Frontal cortex (tissue), 4 donors: ENCODE data around the gene CYSRT1. TPM values are rescaled to one million over a fixed set of nuclear protein-coding genes. Genes with fewer than 3 reads are reported as not detected.
A peak's percentile ranks its signal among the peaks of the same experiment; 100 is the strongest.

Source experiments
- DNase-seq, 2 donors: peaks; one replicate each; pipeline ENCODE4 v3.0.0; 2012; ENCODE audit warnings: low spot score in 2 of 2
- FAIRE-seq: peaks from 2 replicates; lab custom pipeline; 2012; peaks lifted over from hg19 to GRCh38; lab: Jason Lieb, UNC
- total RNA-seq: library from RNA; depleted of rRNA; stranded (reverse); fragments of >200 nt; gene quantifications from one replicate; pipeline ENCODE4 v1.2.3, GENCODE V29; 2014
- donor health status: control.
- donor health status: control.
- donor health status: control.

The CYSRT1 gene
- total RNA-seq, 1 donor from 2014 or later = under 0.01 TPM

DNA sequence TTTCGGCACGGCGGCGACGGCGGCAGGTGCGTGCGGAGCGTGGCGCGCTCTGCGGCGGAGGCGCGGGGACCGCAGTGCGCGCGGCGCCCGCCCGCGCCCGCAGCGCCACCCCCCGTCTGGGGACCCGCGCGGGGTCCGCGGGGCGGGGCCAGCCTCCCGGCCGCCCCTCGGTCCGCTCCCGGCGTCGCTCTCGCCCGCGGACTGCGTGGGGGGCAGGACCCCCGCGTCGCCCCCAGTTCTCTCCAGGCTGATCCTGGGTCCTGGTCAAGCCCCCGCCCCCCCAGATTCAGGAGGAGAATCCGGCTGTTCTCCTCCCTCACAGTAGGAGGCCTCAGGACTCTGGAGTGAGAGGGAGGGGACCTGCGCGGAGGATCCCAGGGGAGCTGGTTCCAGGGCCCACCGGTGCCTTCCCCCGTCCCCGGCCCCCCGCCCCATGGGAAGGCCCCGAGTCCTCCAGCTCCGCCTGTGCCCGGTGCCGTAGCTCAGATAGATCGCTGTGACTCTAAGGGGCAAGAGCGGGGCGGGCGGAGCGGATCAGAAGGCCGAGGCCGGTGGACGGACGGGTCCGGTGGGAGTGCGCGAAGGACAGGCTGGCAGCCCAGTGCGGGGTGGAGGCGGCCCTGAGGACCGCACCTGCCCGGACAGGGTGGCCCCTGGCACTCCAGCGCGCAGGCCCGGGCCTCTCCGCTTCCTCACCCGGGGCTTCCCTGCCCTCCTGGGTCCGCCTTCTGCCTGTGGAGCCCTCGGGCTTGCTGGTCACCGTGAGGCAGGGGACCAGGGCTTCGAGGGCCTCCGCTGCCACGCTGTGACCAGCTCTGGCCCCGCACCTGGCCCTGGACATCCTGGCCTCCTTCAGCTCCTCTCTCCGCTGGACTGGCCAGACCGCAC lies 2.5 kb upstream of the CYSRT1 start, which contains the start of gene RNF208:
Gene RNF208, minus strand, starts transcription at position 51 of the 888 bp plus-strand sequence. CDS start 1,028 bp downstream, outside the sequence.
- DNase-seq = peak in 1 of 2 donors; percentile 67

DNA sequence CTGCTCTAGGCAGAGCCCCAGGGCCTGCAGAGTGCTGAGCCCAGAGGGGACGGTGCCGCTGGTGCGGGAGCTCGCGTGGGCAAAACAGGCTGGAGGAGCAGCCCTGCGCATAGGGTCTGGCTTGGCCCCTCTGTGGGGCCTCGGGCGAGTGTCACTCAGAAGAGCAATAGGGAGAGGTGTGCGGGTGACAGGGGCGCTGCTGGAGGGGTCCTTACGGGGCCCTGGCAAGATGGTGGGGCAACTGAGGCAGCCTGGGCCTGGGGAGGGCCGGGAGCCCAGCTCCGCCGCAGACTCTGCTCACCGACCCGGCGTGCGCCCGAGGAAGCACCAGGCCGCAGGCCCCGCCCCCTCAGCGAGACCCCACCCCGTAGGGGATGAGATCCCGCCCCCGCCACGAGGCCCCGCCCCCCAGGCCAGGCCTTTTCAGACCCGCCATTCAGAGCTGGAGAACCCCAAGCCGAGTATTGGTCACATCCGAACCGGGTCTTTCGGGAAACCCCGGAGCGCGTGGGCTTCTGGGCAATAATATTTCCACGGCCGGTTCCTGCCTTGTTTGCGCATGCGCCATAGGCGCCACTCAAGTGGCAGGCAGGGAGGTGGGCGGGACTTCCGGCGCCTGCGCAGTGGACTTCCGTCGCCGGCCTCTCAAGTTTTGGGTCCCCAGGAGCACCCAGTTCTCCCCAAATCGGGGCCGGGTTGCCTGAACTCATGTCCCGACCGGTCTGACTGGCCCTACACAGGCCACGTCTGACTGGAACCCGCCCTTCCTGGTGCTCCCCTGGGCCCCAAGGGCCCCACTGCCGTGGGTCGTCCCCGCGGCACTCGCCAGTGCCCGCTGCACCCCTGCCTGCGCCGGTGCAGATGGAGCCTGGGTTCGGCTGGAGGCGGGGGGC lies 1.6 kb upstream of the CYSRT1 start:
- DNase-seq (peak; percentile 99 to 100), FAIRE-seq (peak; percentile 23)

More for the DNA sequence above, 2.5 kb upstream of the CYSRT1 start, which contains the start of gene RNF208:
- no peak for FAIRE-seq

DNA sequence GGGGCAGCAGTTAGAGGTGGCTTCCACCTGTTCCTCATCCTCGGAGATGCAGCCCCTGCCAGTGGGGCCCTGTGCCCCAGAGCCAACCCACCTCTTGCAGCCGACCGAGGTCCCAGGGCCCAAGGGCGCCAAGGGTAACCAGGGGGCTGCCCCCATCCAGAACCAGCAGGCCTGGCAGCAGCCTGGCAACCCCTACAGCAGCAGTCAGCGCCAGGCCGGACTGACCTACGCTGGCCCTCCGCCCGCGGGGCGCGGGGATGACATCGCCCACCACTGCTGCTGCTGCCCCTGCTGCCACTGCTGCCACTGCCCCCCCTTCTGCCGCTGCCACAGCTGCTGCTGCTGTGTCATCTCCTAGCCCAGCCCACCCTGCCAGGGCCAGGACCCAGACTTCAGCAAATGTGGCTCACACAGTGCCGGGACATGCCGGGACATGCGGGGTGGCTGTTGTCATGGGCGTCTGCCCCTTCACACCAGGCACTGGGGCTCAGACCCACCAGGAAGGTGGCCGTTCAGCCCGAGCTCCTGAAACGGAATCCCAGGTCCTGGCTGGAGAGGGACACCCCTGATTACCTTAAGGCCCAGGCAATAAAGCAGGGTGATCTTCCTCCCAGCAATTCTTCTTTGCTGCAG lies 841 bp downstream of the CYSRT1 start:
- DNase-seq = no peak
- no peak for FAIRE-seq

DNA sequence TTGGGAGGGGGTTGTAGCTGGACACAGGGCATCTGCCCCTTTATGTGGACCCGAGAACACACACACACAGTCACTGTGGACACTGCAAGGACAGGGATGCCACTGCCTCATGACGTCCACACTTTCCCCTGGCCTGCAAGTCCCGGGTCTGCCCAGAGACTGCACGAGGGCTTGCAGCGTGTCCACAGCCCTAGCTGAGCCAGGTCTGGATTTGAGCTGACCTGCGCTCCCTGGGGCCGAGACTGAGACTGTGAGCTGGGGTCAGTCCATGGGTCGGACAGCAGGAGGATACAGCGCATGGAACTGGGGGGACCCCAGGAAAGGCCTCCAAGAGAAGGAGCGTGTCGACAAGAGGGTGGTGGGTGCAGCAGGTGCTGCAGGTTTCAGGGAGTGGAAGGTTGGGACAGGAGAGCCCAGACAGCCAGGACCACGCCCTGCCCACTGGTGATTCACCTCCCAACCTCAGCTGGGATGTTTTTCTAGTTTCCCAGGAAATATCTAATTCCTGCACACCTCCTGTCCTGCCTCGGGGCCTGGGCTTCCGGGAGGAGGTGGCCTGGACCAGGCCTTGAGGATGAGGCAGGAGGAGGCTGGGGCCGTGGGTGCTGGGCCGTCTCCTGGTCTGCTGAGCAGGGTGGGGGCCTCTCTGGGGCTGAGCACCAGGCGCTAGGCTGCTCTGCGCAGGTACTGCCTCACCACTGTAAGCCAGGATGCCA lies 1.5 kb downstream of the CYSRT1 start:
- DNase-seq (no peak), FAIRE-seq (no peak)

DNA sequence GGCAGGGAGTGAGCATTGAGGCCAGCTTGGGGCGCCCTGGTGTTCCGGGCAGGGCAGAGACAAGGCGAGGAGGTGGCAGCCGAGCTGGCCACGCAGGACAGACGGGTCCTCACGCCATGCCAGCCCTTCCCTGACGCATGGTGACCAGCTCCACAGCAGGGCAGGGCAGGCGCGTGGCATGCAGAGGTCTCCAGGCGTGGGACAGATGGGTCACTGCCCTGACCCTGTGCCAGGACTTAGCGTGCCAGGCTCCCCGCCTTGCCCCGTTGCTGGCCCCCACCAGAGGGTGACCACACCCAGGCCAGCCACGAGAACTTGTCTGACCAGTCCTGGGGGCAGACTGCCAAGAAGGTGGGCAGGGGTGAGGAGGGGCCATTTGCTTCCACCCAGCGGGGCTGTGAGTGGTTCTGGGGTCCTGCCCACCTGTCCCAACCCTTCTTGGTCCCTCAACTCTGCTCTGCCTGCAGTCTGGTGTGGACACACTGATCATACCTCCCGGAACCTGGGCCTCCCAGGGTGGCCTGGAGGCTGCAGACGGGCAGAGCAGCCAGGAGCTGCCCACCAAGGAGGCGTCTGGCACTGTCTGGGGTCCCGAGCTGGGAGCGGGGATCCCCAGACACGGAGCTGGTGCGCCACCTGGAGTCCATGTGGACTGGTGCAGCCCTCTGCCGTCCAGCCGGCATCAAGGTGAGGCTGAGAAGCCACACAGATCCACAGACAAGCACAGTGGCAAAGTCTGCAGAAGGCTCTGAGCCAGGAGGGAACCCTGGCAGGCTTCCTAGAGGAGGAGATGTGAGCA lies 2.3 kb downstream of the CYSRT1 start, which contains the start of gene RNF224:
Gene RNF224, plus strand, starts transcription at position 449 of the 799 bp plus-strand sequence. CDS start 834 bp downstream, outside the sequence.
- DNase-seq (peak; percentile 81 to 85), FAIRE-seq (no peak)

DNA sequence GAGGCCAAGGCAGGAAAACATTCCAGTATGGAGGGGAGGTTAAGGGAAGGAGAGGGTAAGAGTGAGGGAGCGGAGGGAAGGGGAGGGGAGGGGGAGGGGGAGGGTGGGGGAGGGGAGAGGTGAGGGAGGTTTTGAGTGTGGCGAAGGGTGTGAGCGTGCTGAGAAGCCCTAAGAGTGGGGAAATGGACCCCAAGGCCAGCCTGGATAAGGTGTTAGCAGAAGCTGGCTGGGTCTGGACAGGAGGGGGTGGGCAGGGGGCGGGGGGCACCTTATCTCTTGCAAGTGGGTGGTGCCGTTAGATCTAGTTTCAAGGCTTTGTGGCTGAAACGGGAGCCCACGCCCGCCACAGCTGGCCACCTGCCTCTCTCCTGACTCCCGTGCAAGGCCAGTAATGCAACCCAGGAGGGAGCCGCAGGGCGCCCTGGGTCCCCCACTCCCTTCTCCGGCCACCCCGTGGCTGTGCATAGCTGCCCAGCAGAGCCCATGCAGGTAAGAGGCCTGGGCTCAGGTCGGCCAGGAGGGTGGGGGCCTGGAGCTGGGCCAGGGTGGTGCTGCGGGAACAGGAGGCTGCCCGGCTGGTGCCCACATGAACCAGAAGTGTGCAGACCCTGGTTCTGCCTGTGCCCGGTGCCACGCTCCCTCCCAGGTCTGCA lies 3.0 kb downstream of the CYSRT1 start:
- no peak for DNase-seq
- FAIRE-seq = no peak

DNA sequence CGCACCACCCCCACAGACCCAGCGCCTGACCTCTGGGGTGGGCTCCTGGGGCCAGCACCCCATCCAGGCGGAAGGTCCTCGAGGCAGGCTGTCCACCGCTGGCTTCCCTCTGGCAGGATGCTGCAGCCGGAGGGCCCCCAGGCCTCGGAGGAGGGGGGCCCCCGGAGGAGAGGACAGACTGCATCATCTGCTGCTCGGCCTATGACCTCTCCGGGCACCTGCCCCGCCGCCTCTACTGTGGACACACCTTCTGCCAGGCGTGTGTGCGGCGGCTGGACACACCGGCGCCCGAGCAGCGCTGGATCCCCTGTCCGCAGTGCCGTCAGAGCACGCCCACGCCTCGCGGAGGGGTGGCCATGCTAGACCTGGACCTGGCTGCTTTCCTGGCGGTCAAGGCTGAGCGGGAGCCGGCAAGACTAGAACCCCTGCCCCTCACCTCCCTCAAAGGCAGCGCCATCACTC lies 3.6 kb downstream of the CYSRT1 start:
- no peak for FAIRE-seq
- no peak for DNase-seq

DNA sequence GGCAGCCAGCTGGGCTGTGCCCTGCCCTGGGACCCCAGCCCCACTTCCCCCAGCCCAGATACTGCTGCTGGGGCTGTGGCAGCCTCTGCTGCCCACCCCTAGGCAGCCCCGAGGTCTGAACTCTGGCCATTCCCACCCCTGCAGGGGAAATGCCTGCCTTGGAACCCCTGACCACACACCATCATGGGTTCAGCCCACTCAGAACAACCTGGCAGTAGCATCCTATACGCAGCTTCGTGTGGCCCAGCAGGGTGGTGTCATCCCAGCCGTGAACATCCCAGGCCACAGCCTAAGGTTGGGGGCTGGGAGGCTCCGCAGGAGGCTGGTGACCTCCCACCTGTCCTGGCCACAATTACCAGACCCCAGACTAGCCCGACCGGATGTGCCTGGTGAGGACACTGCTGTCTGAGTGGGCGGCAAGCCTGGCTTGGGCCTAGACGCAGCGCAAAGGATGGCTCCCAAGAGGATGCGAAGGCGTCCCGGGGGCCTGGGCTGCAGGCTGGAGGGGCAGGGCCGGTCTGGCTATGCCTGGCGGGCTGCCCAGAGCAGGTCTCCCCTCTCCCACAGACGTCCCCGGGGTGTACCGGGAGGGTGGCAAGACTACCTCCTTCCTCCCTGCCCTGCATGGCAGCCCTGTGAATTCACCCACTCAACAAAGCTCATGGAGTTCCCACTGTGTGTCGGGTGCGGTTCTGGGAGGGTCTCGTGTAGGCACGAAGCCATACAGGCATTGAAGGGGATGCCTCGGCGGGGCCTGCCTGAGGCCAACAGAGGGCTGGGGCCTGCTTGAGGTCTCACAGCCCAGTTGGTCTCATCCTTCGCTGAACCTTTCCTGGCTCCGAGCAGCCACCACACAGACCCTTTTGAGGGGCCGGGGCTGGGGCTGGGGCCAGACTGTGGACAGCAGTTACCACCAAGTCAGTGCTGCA lies 4.3 kb downstream of the CYSRT1 start:
- FAIRE-seq (no peak), DNase-seq (no peak)

DNA sequence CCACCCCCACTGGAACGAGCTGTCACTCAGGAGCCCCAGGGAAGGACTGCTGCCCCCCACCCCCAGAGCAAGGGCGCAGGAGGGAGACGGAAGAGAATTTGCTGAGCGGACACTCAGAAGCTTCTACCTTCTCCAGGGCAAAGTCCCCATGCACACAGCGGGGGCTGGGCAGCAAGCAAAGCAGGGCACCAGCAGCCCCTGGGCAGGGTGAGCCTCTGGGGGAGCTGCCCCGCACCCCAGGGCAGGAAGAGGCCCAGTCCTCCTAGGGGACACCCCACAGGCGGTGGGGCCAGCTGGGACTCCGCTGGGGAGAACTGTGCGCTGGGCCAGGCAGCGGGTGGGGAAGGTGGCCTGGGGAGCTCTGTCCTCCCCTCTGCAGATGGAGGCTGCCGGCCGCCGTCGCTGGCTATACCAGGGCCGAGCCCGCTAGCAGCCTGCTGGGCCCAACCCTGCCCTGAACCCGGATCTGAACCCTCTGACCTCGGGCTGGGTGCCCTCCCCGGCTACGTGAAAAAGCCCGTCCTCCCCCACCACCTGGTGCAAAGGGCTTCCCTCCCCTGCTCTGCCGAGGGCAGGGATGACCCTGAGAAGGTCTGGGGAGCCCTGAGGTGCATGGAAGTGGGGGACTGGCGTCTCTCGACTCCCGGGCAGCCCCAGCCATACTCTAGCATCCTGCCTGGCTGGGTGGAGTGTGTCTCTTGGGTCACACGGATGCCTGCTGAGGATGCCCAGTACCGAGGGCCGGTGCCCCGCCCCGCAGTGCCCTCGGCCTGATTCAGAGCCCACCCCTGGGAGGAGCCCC lies 5.1 kb downstream of the CYSRT1 start:
- no peak for DNase-seq
- FAIRE-seq = no peak

DNA sequence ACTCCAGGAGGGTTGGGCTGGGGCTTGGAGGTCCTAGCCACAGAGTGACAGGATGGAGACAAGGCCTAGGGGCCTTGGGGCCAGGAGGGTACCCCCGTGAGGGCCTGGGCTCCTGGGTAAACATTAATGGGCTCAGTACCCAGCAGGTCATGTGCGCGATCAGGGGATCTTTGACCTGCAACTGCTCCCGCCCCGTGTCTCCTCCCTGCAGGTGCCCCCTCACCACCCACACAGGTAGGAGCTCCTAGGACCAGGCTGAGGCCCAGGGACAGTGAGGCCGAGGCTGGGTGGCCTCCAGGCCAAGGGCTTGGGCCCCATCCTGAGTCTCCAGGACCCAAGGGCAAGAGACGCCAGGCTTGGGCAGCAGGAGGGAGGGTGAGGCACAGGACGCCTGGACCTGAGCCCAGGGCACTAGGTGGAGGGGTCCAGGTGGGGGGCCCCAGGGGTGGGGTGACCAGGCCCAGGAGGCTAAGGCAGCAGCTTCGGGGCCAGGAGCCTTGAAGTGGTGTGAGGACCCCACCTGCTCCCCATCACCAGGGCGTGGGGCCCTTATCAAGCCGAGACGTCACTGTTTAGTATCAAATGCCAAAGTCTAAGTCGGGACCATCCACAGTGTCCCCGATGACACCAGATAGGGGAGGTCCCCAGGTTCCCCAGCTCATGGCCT lies 5.9 kb downstream of the CYSRT1 start, which contains the start of gene SLC34A3:
Gene SLC34A3, plus strand, starts transcription at position 197 of the 667 bp plus-strand sequence. CDS start 802 bp downstream, outside the sequence.
- FAIRE-seq = no peak

DNA sequence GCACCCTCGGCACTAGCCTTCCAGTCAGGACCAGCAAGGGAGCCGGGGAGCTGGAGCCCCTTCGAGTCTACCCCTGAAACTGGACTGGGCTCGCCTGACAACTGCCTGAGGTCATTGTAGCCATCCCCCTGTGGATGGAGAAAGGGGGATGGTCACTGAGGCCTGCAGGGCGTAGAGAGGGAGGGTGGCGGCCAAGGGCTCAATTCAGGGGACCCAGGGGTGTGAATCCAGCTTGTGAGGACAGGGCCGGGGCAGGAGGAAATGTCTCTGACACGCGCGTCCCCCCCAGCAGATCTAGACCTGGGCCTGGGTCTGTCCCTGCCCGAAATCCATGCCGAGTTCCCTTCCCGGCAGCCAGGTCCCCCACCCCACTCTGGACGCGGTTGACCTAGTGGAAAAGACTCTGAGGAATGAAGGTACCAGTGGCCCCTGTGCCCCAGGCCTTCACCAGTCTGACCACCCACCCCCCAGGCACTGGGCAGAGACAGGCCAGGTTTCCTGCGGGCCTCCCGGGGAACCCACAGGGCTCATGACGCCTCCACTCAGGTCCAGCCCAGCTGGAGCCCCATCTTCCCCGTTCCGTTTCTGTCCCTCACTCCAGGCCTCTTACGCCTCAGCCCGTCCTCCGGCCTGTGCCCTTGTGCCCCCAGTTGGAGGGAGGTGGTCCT lies 6.5 kb downstream of the CYSRT1 start:
- DNase-seq (no peak), FAIRE-seq (no peak)

More for the DNA sequence above, 5.9 kb downstream of the CYSRT1 start, which contains the start of gene SLC34A3:
- no peak for DNase-seq

DNA sequence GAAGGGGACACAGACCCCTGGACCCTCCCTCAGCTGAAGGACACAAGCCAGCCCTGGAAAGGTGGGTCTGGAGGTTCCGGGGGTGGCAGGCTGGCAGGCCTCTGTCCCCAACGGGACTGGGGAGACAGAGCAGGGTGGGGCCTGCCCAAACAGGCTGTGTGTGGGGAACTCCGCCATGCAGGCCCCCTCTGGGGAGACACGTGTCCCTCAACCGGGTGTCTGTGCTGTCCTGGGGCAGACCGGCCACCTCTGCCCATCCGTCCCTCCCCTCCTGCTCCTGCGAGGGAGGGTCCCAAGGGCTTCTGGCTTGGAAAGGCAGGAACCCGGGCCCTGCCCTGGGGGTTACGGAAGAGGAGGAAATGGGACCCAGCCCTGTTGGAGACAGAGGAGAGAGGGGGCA lies 7.1 kb downstream of the CYSRT1 start:
- no peak for FAIRE-seq

DNA sequence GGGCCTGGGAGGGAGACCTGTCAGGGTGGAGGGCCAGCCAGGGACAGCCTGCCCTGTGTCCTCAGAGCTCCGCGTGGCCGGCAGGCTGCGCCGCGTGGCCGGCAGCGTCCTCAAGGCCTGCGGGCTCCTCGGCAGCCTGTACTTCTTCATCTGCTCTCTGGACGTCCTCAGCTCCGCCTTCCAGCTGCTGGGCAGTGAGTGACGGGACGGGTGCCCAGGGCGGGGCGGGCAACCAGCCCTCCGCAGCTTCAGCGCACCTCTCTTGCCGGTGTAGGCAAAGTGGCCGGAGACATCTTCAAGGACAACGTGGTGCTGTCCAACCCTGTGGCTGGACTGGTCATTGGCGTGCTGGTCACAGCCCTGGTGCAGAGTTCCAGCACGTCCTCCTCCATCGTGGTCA lies 7.5 kb downstream of the CYSRT1 start:
- DNase-seq (no peak), FAIRE-seq (no peak)

More for the DNA sequence above, 7.1 kb downstream of the CYSRT1 start:
- DNase-seq = no peak

DNA sequence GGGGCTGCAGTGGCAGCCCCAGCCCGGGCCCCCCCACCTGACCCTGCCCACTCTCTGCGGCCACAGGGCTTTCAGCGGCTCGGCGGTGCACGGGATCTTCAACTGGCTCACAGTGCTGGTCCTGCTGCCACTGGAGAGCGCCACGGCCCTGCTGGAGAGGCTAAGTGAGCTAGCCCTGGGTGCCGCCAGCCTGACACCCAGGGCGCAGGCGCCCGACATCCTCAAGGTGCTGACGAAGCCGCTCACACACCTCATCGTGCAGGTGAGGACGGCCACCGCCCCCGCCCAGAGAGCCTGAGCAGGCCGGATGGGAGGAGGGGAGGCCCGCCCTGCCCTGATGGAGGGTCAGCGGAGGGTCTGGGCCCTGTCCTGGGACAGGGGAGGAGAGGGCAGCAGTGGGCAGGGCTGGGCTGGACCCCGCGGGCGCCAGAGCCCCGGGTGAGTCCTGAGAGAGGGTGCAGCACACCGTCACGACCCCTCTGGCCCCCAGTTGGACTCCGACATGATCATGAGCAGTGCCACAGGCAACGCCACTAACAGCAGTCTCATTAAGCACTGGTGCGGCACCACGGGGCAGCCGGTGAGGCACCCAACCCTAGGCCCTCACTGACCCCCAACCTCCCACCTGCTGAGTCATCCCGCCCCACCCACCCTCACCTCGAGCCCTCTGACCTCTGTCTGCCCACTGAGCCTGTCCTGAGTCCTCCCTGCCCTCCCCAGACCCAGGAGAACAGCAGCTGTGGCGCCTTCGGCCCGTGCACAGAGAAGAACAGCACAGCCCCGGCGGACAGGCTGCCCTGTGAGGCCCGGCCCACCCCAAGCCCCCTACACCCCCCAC lies 8.4 kb downstream of the CYSRT1 start:
- DNase-seq (no peak), FAIRE-seq (no peak)
